AG09319 (cell line): ENCODE data around the gene TBC1D21.

ENCODE experiments used
- DNase-seq: peaks from one replicate; pipeline ENCODE4 v3.0.0-alpha.2; 2010; ENCODE audit warnings: low read depth; ENCODE audit errors: extremely low read depth
- TF ChIP-seq, protein P1 (sequence below): IDR thresholded peaks from 2 replicates; pipeline ENCODE4 v1.5.1; 2011; ENCODE audit warnings: low read depth, mild to moderate bottlenecking, inconsistent platforms, low read length, moderate library complexity

The TBC1D21 gene

GRCh38 chr15:73869216-73869995, 4.0 kb upstream of the TBC1D21 start:
- TF ChIP-seq, protein P1, sequence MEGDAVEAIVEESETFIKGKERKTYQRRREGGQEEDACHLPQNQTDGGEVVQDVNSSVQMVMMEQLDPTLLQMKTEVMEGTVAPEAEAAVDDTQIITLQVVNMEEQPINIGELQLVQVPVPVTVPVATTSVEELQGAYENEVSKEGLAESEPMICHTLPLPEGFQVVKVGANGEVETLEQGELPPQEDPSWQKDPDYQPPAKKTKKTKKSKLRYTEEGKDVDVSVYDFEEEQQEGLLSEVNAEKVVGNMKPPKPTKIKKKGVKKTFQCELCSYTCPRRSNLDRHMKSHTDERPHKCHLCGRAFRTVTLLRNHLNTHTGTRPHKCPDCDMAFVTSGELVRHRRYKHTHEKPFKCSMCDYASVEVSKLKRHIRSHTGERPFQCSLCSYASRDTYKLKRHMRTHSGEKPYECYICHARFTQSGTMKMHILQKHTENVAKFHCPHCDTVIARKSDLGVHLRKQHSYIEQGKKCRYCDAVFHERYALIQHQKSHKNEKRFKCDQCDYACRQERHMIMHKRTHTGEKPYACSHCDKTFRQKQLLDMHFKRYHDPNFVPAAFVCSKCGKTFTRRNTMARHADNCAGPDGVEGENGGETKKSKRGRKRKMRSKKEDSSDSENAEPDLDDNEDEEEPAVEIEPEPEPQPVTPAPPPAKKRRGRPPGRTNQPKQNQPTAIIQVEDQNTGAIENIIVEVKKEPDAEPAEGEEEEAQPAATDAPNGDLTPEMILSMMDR: no peak
- no peak for DNase-seq

DNA sequence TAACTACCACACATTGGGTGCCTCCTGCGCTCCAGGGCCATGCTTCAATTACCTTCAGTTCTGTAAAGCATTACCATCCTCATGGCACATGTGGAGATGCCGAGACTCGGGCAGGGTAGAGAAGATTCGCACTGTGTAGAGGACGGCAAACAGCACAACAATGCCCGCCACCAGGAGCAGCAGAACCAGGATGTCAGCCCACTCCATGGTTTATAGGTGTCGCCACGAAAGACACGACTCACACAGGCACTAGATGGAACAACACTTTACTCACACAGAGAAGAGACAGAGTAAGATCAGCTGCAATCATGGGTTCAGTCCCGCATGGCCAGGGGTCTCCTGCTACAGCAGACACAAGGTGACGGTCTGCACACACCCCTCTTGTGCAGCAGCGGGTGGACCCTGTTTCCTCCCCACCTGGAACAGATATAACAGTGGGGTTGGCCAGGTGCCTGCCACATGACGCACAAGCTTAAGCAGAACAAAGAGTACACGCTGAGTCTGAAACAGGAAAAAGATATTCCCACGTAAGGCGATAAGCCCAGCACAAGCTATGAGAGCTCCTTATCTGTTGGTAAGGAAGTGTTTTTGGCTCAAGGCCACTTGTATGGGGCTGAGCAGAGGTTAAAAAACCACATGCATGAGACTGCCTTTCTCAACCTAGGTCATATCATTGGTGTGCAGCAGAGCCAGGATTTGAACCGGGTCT, 2.5 kb upstream of the TBC1D21 start:
- DNase-seq: no peak
- TF ChIP-seq, protein P1: no peak

DNA sequence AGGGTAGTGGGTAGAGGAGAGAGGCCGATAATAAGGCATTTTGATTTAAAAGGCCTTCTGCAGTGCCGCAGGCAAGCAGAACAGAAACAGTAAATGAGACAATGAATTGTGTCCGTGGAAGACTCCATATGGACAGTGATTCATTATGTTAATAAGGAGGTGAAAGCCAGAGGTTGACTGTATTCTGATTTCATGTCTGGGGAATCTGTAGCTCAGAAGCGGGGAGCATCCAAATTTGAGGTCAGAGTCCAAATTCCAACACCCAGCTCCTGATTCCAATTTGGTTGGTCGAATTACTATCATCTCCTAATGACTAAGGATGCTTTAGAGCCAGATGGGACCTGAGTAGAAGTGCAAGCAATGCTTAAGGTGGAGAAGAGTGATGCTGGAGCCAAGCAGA, 1.0 kb upstream of the TBC1D21 start:
- no peak for DNase-seq

GRCh38 chr15:73873889-73874511, 636 bp downstream of the TBC1D21 start:
- TF ChIP-seq, protein P1: peak; percentile 55
- peak; percentile 27 for DNase-seq

More for the DNA sequence above, 1.0 kb upstream of the TBC1D21 start:
- TF ChIP-seq, protein P1: no peak

GRCh38 chr15:73879426-73879825, 6.1 kb downstream of the TBC1D21 start:
- TF ChIP-seq, protein P1: no peak
- no peak for DNase-seq

GRCh38 chr15:73881579-73882320, 8.4 kb downstream of the TBC1D21 start:
- DNase-seq: no peak
- TF ChIP-seq, protein P1: no peak
